NCI-H2227 (cell line): ENCODE data around the gene PSME1.
A peak's percentile ranks its signal among the peaks of the same experiment; 100 is the strongest.

Experiments
- DNase-seq: peaks from one replicate; lab custom pipeline; 2025; ENCODE audit not compliant: unreplicated experiment; lab: John Stamatoyannopoulos, UW

Gene PSME1

DNA sequence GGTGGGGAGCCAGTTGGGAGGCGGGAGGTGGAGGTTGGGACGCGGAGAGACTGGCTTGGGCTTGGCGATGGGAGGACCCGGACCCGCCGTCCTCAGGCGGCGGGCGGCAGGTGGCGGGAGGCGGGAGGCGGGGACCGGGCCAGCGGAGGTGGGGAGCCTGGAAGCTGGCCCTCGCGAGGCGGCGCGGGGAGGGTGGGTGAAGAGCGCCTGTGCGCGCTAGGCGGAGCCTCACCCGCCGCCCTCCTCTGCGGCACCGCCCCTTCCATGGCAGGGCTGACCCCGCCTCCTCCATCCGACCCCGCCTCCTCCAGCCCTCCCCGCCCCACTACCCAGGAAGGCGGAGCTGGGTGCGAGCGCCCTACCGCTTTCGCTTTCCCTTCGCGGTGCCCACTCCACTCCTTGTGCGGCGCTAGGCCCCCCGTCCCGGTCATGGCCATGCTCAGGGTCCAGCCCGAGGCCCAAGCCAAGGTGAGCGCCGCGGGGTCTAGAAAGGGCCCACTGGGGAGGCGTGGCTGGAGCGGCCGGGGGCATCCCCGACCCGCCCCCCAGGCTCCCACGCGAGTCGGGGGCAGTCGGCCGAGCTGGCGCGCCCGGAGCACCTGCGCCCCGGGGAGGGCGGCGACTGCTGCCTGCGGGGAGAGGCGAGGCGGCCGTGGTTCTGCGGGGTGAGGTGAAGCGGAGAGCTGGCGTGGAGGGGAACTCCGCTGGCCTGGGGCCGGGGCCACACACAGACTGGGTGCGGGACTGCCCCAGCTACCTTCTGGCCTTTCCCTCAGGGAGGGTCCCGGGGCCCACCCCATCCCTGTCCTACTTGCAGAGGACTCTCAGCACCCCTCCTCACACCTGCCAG is at the start of gene PSME1:
TSS of gene PSME1 (plus strand) at position 361 of the 850 bp plus-strand sequence. CDS start at position 430, 69 bp downstream.
- DNase-seq, result peak; percentile 94

DNA sequence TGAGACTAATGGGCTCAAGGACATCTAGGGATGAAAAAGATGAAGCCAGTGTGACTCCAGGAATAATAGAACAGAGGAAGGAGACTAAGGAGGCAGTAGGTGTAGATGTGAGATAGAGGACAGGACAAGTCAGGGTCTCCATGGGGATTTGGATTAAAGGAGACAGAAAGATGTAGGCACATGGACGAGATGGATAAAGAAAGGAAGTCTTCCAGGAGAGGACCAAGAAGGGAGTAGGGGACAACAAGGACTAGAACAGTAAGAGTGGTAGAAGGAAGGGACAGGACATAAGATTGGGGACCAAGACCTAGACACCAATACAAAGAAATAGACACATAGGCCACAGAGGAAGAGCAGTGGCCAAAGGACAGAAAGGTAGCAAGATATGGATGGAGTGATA is 49.0 kb upstream of the PSME1 start:
- DNase-seq, result no peak

DNA sequence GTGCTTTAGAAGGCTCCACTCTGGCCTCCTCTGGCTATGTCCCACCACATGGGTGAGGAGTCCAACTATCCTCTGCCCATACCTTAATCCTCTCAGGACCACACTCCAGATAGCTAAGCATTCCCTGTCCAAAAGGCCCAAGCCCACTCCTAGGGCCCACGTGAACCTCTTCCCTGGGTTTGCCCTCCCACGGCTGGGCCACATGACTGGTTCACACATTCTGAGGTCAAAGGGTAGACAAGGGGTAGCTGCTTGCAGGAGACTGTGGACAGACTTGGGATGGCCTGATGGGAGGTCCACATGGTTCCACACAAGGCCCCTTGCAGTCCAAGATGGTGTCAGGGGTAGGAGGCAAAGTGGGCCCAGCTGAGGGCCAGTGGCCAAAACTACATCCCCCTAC is 47.9 kb upstream of the PSME1 start:
- no peak for DNase-seq

DNA sequence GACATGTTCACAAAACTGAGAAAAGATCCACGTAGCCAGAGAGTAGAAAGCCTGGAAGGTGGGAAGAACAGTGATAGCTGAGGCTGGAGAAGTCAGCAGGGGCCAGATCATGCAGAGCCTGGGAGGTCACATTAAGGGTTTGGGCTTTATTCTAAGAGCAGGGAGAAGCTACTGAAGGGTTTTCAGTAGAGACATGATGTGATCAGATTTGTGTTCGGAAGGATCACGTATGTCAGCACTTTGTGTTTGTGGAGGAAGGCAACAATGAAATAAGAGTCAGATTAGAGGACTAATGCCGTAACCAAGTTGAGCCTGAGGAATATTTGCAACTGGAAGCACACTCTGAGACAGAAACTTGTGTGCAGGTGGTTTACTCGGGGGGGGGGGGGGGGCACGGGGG is 46.1 kb upstream of the PSME1 start:
- no peak for DNase-seq

DNA sequence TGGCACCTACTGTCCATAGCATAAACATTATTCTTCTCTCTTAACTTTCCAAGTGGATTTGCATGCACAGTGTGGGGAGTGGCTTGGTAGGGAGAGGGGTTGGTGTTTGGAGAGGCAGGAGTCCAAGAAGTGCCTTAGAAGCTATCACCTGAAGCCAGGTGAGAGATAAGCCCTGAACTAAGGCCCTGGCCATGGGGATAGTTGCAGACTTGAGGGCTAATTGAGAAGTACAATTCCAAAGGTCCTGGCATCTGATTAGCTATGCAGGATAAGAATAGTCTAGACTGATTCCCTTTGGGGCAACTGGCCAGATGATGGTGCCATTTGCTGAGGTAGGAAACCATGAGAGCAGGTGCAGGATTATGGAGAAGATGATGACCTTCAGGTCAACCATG is 43.9 kb upstream of the PSME1 start:
- no peak for DNase-seq

DNA sequence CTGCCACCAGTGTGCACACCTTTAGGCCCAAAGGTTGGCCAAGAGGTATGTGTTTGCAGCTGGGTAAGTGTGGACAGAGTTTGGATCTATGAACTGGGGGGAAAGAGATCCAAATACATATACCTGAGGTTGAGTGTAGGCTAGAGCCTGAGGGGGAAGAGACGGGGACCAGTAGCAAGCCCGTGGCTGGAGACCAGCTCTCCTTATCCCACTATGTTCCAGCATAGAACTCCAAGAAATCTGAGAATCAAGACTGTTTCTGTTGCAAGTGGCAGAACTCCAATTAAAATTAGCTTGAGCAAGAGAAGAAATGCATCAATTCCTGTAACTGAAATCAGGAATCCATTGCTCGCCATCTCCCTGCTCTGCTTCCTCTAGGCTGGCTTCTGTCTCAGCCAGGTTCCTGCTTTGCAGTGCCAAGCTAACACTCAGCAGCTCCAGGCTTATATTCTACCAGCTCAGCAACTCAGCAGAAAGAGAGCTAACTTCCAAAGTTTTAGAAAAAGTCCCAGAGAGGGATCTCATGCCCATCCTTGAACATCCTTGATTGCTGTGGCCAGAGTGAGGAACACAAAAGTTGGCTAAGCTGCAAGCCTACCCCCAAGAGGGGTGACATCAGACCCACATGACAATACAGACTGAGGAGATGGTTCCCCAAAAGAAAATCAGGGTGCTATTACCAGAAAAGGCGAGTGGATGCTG is 43.3 kb upstream of the PSME1 start:
- no peak for DNase-seq

DNA sequence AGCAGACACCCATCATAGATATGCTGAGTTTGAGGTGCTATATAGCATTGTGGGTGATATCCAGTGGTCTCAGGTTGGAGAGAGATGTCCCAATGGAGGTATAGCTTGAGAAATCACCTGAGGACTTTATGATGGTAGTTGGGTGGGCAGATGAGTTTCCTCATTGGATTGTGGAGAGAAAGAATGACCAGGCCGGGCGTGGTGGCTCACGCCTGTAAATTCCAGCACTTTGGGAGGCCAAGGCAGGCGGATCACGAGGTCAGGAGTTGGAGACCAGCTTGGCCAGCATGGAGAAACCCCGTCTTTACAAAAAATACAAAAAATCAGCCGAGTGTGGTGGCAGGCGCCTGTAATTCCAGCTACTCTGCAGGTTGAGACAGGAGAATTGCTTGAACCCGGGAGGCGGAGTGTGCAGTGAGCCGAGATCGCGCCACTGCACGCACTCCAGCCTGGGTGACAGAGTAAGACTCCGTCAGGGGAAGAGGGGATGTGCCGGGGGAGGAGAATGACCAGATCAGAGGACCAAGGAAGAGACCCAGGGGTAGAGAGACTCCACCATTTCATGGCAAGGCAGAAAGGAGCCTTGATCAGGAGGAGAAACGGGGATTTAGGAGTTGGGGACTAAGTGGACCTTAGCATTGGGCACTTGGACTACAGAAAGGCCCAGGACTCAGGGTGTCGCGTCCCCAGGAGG is 42.6 kb upstream of the PSME1 start:
- DNase-seq, result no peak

DNA sequence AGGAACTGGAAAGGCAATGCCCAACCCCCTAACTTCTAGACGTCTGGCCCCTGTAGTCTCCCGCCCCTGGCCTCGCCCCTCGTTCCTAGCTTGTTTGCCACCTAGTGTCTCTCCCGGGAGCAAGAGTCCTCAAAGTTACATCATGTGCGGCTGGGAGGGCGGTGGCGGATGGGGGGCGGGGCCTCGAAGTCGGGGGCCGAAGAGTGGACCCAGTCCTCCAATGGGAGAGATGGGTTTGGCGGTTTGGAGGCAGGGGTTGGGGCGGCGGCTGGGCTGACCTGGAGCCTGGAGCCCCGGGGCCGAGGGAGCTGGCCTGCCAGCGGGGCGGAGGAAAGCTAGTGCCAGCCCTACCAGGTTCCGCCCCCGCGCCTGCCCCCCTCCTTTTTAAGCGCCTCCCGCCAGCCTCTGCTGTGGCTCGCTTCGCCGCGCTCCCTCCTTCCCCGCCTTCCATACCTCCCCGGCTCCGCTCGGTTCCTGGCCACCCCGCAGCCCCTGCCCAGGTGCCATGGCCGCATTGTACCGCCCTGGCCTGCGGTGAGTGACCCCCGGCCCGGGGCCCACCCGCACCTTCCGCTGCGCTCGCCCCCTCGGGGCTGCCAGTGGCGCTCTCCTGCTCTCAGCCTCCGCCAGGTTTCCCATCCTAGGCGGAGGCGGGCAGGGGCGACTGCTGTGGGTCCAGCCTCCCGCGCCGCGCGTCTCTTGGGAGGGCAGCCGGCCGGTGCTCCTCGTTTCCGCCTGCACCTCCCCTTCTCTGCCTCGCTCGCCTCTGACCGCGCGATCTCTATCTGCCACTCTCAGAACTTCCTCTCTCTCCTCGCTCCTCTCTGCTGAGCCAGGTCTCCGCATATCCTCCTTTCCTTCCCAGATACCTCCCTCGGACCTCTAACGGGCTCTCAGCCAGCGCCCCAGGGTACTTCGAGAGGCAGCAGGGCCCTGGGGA is 41.8 kb upstream of the PSME1 start, which contains the start of gene PCK2:
TSS of gene PCK2 (plus strand) at position 411 of the 940 bp plus-strand sequence. CDS start at position 506, 95 bp downstream.
- DNase-seq, result peak; percentile 85

DNA sequence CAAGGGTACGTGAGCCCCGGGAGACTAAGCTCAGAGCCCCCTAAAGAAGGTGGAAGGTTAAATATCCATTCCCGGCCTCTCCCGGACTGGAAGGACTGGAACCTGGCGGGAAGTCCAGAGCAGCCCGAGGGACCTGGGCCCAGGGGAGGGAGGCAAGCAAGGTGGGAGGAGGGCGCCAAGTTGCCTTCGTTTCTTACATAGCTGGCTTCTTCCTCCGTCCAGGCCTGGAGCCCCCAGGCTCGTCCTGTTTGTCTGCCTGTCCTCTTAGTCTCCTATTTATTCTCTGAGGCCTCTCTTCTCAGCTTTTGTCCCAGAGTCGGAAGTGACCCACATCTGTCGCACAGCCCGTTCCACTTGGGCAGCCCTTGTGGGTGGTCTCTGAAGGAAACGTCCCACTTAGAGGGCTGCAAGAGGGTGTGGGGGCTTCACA is 41.1 kb upstream of the PSME1 start:
- no peak for DNase-seq

DNA sequence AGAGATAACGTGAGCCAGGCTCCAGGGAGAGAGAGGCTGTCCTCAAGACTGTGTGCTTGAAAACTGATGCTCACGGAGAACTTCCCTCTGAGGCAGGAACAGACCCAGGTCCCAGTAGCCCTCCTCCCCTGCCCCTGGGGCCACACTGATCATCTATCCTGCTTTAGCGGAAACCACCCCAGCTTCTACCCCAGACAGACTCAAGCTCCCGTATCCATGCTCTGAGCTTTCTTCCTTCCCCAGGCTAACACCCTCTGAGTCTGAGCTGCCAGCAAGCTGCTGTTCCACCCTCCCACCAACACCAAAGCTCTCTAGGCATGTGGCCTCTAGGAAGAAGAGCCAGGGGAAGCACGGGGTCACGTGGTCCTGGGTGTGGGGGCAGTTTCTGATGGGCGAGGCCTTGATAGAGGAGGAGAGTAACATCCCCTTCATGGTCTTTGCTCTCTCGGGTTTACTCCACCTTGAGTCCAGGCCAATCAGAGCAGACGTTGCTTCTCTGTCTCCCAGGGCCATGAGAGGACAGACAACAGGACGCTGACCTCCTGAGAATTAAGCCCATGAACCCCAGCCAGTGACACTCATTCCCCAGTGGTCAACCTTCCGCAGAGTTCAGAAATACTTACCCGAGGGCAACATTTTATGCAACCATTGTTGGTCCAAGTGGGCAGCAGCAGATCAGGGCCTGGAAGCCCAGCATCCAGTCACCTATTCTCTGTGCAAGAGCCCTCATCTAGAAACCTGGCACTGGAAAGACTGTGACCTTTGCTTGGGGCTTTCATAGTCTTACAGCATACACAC is 40.5 kb upstream of the PSME1 start:
- DNase-seq, result peak; percentile 56

DNA sequence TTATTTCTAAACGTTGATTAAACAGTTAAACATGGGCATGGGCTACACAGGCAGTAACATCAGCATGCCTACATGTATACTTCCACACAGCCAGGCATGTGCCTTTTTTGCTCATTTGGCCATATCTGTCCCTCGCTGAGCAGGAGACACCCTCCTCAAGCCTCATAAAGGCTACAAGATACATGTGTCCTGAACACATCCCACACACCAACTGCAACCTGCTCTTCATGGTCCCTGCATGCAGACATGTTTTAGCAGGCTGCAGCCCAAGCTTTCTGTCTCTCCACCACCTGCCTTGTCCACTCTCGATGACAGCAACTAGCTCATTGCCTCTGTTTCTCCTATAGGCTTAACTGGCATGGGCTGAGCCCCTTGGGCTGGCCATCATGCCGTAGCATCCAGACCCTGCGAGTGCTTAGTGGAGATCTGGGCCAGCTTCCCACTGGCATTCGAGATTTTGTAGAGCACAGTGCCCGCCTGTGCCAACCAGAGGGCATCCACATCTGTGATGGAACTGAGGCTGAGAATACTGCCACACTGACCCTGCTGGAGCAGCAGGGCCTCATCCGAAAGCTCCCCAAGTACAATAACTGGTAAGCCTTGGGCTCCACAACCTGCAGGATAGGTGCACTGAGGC is 39.3 kb upstream of the PSME1 start:
- DNase-seq, result no peak

DNA sequence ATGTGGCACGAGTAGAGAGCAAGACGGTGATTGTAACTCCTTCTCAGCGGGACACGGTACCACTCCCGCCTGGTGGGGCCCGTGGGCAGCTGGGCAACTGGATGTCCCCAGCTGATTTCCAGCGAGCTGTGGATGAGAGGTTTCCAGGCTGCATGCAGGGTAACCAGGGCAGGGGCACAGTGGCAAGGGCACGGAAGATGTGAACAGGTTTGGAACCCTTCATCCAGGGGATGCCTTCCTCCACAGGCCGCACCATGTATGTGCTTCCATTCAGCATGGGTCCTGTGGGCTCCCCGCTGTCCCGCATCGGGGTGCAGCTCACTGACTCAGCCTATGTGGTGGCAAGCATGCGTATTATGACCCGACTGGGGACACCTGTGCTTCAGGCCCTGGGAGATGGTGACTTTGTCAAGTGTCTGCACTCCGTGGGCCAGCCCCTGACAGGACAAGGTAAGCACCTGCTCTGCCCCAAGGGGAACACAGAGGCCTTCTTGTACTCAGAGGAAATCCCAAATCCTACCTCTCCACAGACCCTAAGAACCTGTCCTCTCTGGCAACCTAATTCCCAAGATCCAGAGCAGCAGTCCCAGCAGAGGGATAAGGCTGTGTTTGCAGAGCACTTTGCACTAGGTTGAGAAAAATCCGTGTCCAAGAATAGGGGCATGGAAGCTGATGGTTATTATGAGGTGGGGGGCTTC is 37.6 kb upstream of the PSME1 start:
- no peak for DNase-seq

DNA sequence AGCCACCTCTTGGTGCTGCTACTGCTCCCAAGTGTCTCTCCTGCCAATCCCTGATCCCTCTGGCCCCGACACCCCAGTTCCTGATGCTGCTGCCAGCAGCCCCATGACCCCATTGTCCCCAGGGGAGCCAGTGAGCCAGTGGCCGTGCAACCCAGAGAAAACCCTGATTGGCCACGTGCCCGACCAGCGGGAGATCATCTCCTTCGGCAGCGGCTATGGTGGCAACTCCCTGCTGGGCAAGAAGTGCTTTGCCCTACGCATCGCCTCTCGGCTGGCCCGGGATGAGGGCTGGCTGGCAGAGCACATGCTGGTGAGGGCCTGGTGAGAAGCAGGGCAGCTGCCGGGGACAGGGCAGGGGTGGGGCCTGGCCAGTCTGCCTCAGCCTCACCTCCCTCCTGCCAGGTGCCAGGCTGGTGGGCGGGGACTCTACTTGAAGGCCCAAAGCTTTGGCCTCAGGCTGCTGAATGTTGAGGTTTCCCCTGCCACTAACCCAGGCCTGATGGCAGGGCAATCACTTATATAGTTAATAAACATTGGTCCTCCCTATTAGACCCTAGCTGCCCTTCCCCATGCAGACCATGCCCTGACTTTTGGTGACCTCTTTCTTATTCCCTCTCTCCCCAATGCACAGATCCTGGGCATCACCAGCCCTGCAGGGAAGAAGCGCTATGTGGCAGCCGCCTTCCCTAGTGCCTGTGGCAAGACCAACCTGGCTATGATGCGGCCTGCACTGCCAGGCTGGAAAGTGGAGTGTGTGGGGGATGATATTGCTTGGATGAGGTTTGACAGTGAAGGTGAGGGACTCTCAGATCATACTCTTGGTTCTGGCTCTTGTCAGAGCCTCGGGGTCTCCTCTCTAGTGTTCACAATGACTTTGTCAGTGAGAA is 36.8 kb upstream of the PSME1 start:
- DNase-seq, result no peak

DNA sequence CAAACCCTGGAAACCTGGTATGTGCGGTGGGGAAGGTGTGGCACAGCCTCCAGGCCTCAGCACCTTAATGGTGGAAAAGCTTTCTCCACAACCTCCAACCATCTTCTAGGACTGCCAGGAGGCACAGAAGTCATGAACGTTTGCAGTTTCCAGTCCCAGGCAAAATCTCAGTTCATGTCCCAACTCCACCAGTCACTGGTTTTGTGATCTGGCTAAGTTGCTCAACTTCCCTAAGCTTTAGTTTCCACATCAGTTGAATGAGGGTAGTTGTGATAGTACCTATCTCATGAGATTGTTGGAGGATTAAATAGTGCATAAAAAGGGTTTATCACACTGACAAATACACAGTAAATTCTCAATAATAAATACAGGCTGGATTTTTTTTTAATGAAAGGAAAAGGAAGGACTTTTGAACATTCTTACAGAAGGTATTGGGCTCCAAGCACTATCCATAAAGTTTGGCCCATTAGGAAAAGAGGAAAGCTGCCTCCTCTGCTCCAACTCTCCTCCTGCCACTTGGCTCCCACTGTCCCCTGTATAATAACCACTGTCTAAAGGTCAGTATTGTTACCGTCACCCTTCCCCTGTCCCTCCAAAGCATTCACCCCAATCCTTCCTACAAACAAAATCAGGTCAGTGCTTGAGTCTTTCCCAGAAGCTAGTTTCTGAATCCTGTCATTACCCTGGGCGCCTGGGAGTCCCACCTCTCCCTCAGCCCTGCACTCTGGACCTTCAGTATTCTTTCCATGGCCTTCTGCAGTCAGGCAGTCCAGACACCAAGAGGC is 35.6 kb upstream of the PSME1 start:
- DNase-seq, result no peak

DNA sequence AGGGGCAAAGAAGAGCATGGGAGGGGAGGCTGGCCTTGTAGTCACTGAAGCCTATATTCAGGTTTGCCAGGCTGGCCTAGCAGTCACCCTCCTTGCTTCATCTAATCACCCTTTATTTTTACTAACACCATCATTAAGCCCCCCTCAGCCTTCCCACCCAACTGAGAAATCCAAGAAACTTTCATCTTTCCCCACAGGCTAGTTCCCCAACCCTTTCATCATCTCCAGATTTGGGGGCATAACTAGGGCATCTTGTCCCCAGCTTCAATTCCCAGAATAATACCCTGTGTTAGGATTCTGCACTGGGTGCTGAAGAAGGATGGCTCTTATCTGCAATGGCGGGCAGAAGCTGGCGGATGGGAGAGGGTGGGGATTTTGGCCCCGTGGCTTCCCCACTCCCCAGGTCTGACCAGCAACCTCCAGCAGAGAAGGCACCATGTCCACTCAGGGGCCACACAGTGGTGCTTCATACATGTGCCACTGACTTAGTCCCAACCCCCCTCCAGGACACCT is 35.0 kb upstream of the PSME1 start:
- DNase-seq, result no peak

DNA sequence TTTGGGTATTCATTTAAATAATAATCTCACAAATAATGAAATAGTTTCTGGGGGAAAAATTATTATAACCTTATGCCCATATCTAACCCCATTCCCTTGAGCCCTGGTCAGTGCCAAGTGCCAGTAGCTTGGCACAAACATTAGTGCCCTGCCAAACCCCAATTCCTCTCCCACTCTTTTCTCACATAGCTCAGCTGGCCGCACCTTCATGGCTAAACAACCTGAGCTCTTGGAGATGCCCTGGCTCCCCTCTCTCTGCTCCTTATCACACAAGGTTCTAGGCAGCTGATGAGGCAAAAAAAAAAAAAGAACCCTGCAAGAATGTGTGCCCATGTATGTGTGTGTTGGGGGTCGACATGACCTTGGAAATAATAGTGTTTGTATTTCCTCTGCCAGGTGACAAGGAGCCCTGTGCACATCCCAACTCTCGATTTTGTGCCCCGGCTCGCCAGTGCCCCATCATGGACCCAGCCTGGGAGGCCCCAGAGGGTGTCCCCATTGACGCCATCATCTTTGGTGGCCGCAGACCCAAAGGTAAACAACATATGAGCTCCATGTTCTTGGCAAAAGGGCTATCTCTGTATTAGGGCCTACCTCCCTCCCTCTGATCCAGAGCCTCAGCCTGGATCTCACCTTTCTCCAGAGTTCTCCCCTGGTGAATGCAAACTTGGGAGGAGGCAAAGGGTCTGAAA is 33.5 kb upstream of the PSME1 start:
- DNase-seq, result no peak
